Panc1 (cell line): Measurements from ENCODE around the gene UFSP2. TPM values are rescaled to one million over a fixed set of nuclear protein-coding genes. Genes with fewer than 3 reads are reported as not detected.

Source experiments
- ATAC-seq: fragments of 200-7000 bp; cut with Tn5 transposase; 2 replicates; pipeline ENCODE4 v1.9.1; 2020; ENCODE audit warnings: mild to moderate bottlenecking, moderate library complexity
- BruUV-seq: library from RNA; stranded (reverse); fragments of 400-500 nt; replicated peaks from 2 replicates; lab custom pipeline; 2021; lab: Mats Ljungman, UMichigan
- CTCF ChIA-PET: fragments of 300-600 bp; sonication (Branson Sonifier 250); formaldehyde crosslinking; loops from one replicate; lab custom pipeline; 2022; ENCODE audit warnings: antibody characterized with exemption; lab: Charles Lee
- POLR2A ChIA-PET: fragments of 300-600 bp; sonication (Branson Sonifier 250); formaldehyde crosslinking; loops from one replicate; lab custom pipeline; 2022; ENCODE audit warnings: antibody characterized with exemption; lab: Charles Lee
- DNase-seq: peaks from one replicate; pipeline ENCODE4 v3.0.0-alpha.2; 2010; ENCODE audit warnings: low read depth, low spot score
- H3K27ac ChIP-seq: 2 replicates; pipeline ENCODE4 v1.5.1; 2011; ENCODE audit warnings: mild to moderate bottlenecking, low read length, inconsistent platforms
- H3K27me3 ChIP-seq: fragments of 200-500 bp; sonication (Bioruptor generic); 2 replicates; pipeline ENCODE4 v1.6.0; 2014; ENCODE audit warnings: low read length, inconsistent platforms; ENCODE audit not compliant: control insufficient read depth, insufficient read depth
- H3K36me3 ChIP-seq: fragments of 200-500 bp; sonication (Bioruptor generic); 2 replicates; pipeline ENCODE4 v1.5.1; 2014; ENCODE audit warnings: inconsistent platforms, mild to moderate bottlenecking, low read length, moderate library complexity; ENCODE audit not compliant: control insufficient read depth, insufficient read depth
- H3K4me1 ChIP-seq: 2 replicates; pipeline ENCODE4 v1.5.1; 2011; ENCODE audit warnings: inconsistent platforms, mild to moderate bottlenecking, low read length, moderate library complexity; ENCODE audit not compliant: control insufficient read depth, insufficient read depth
- H3K4me3 ChIP-seq, 2 experiments: 2 replicates each; pipeline ENCODE4 v1.5.1; 2011 to 2012; ENCODE audit warnings: low read depth in 2 of 2, low read length in 2 of 2, mild to moderate bottlenecking in 2 of 2, inconsistent platforms in 1 of 2, moderate library complexity in 1 of 2
- H3K9me3 ChIP-seq: fragments of 200-500 bp; sonication (Bioruptor generic); 2 replicates; pipeline ENCODE4 v1.5.1; 2014; ENCODE audit warnings: low read depth, mild to moderate bottlenecking, inconsistent platforms, low read length, moderate library complexity; ENCODE audit not compliant: control insufficient read depth, insufficient read depth
- POLR2AphosphoS5 ChIP-seq: IDR thresholded peaks from 2 replicates; pipeline ENCODE4 v1.6.1; 2012; ENCODE audit warnings: mild to moderate bottlenecking, low read depth, low read length, moderate library complexity
- REST ChIP-seq, 2 experiments: IDR thresholded peaks; 2 replicates each; pipeline ENCODE4 v1.6.1; 2011 to 2012; ENCODE audit warnings: low read depth in 2 of 2, control low read depth in 1 of 2, low read length in 1 of 2, mild to moderate bottlenecking in 1 of 2, moderate library complexity in 1 of 2; ENCODE audit not compliant: insufficient read depth in 1 of 2
- SIN3A ChIP-seq: IDR thresholded peaks from 2 replicates; pipeline ENCODE4 v1.6.1; 2012; ENCODE audit warnings: low read depth, mild to moderate bottlenecking, low read length, moderate library complexity, borderline replicate concordance; ENCODE audit not compliant: insufficient read depth
- TCF7L2 ChIP-seq: IDR thresholded peaks from 2 replicates; pipeline ENCODE4 v1.6.1; 2011; ENCODE audit warnings: mild to moderate bottlenecking, low read depth, low read length, inconsistent platforms
- in situ Hi-C: cut with HindIII; loops from 2 replicates; pipeline ENCODE4 v1.10.0; 2016; ENCODE audit warnings: low sequenced_read_pairs, low pct_unique_long_range_greater_than_20kb
- intact Hi-C: fragments of 100-400 bp; cut with micrococcal nuclease; formaldehyde crosslinking; loops from one replicate; pipeline ENCODE4 v1.10.0; 2022; ENCODE audit not compliant: unreplicated experiment
- total RNA-seq: library from RNA; stranded (reverse); gene quantifications from one replicate; pipeline ENCODE4 v1.2.1, GENCODE V29; 2021; ENCODE audit not compliant: unreplicated experiment
- TF ChIP-seq, protein P1 (sequence below): fragments of 450-650 bp; IDR thresholded peaks from 2 replicates; pipeline ENCODE4 v1.5.1; 2017; ENCODE audit warnings: mild to moderate bottlenecking

The UFSP2 gene
- total RNA-seq, 1 experiment from 2014 or later = 17.0 TPM

- no TSS peak for BruUV-seq
- ChIA-PET POLR2A (no interaction called here), CTCF (no interaction called here)
- TF ChIP-seq SIN3A = no peak
- TF ChIP-seq, protein P1, sequence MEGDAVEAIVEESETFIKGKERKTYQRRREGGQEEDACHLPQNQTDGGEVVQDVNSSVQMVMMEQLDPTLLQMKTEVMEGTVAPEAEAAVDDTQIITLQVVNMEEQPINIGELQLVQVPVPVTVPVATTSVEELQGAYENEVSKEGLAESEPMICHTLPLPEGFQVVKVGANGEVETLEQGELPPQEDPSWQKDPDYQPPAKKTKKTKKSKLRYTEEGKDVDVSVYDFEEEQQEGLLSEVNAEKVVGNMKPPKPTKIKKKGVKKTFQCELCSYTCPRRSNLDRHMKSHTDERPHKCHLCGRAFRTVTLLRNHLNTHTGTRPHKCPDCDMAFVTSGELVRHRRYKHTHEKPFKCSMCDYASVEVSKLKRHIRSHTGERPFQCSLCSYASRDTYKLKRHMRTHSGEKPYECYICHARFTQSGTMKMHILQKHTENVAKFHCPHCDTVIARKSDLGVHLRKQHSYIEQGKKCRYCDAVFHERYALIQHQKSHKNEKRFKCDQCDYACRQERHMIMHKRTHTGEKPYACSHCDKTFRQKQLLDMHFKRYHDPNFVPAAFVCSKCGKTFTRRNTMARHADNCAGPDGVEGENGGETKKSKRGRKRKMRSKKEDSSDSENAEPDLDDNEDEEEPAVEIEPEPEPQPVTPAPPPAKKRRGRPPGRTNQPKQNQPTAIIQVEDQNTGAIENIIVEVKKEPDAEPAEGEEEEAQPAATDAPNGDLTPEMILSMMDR = no peak
- no peak for TF ChIP-seq TCF7L2
- TF ChIP-seq REST (IDR thresholded peaks at IDR 0.05; ENCODE audit: insufficient read depth in 1 of 2, low read depth in 2 of 2, low read length in 1 of 2) = no peak
- TF ChIP-seq POLR2AphosphoS5 = no peak
- H3K36me3 ChIP-seq = no peaks in the 10 kb centered on the region; the same call in 1 of the 2 replicates
- no peaks in the 10 kb centered on the region for H3K4me1 ChIP-seq
- no peak overlapping the region for H3K4me3 ChIP-seq
- intact Hi-C loops = no loop called here
- H3K27ac ChIP-seq = no peak overlapping the region
- H3K27me3 ChIP-seq = no peaks in the 10 kb centered on the region
- DNase-seq (no peak), ATAC-seq (no peak)
- in situ Hi-C loops = no loop called here
- H3K9me3 ChIP-seq = no peaks in the 10 kb centered on the region
These were observed 67.2 kb downstream of the UFSP2 start for GRCh38 chr4:185358514-185358913.

GRCh38 chr4:185357733-185358440 lies 67.9 kb downstream of the UFSP2 start:
- ChIA-PET POLR2A (no interaction called here), CTCF (no interaction called here)
- TF ChIP-seq TCF7L2 = no peak
- H3K36me3 ChIP-seq = no peaks in the 10 kb centered on the region; the same call in 1 of the 2 replicates
- no peak overlapping the region for H3K27ac ChIP-seq
- in situ Hi-C loops (no loop called here), intact Hi-C loops (no loop called here)
- H3K27me3 ChIP-seq = no peaks in the 10 kb centered on the region
- no peaks in the 10 kb centered on the region for H3K4me1 ChIP-seq
- BruUV-seq = no TSS peak
- DNase-seq (no peak), ATAC-seq (no peak)
- no peak overlapping the region for H3K4me3 ChIP-seq
- no peaks in the 10 kb centered on the region for H3K9me3 ChIP-seq

- intact Hi-C loops = no loop called here
- no peak for ATAC-seq
These were observed 68.6 kb downstream of the UFSP2 start for GRCh38 chr4:185357211-185357610.

More at GRCh38 chr4:185357211-185357610, 68.6 kb downstream of the UFSP2 start:
- Histone ChIP-seq H3K9me3 (no peaks in the 10 kb centered on the region), H3K4me1 (no peaks in the 10 kb centered on the region), H3K4me3 (no peak overlapping the region), H3K27ac (no peak overlapping the region), H3K27me3 (no peaks in the 10 kb centered on the region), H3K36me3 (no peaks in the 10 kb centered on the region; the same call in 1 of the 2 replicates)
- DNase-seq = no peak
- no TSS peak for BruUV-seq
- CTCF ChIA-PET = no interaction called here
- POLR2A ChIA-PET = no interaction called here
- TF ChIP-seq REST (IDR thresholded peaks at IDR 0.05; ENCODE audit: insufficient read depth in 1 of 2, low read depth in 2 of 2, low read length in 1 of 2) (no peak), SIN3A (no peak), POLR2AphosphoS5 (no peak), TCF7L2 (no peak)
- TF ChIP-seq, protein P1 = no peak
- in situ Hi-C loops = no loop called here
